Measurements from ENCODE around the gene DRC7.

Gene DRC7

GRCh38 chr16:57693550-57693949 lies 1.1 kb upstream of the DRC7 start:
- no peak overlapping the region for H3K27ac ChIP-seq (ENCODE audit: low read depth in 2 of 2, low read length in 2 of 2)
- H3K9me3 ChIP-seq (ENCODE audit: control insufficient read depth in 2 of 2, low read length in 2 of 2): no peaks in the 10 kb centered on the region
- H3K4me1 ChIP-seq (ENCODE audit: control insufficient read depth in 2 of 2, insufficient read depth in 2 of 2, low read length in 2 of 2): no peaks in the 10 kb centered on the region
- no peaks in the 10 kb centered on the region for H3K36me3 ChIP-seq (ENCODE audit: control insufficient read depth in 2 of 2, insufficient read depth in 2 of 2, low read length in 2 of 2)
- no peak overlapping the region for H3K4me3 ChIP-seq (ENCODE audit: low read length in 2 of 2)
- H3K9ac ChIP-seq (ENCODE audit: low read depth in 1 of 2, low read length in 2 of 2): no peak overlapping the region
- H3K27me3 ChIP-seq (ENCODE audit: control insufficient read depth in 2 of 2, insufficient read depth in 2 of 2, low read length in 2 of 2): peaks cover 4 to 7% of the 10 kb centered on the region in 2 donors

GRCh38 chr16:57694231-57694724 lies 328 bp upstream of the DRC7 start:
- Histone ChIP-seq H3K27me3 (ENCODE audit: control insufficient read depth in 2 of 2, insufficient read depth in 2 of 2, low read length in 2 of 2) (peaks cover 4 to 7% of the 10 kb centered on the region in 2 donors), H3K36me3 (ENCODE audit: control insufficient read depth in 2 of 2, insufficient read depth in 2 of 2, low read length in 2 of 2) (no peaks in the 10 kb centered on the region), H3K4me1 (ENCODE audit: control insufficient read depth in 2 of 2, insufficient read depth in 2 of 2, low read length in 2 of 2) (no peaks in the 10 kb centered on the region), H3K9ac (ENCODE audit: low read depth in 1 of 2, low read length in 2 of 2) (no peak overlapping the region), H3K4me3 (ENCODE audit: low read length in 2 of 2) (no peak overlapping the region), H3K27ac (ENCODE audit: low read depth in 2 of 2, low read length in 2 of 2) (no peak overlapping the region), H3K9me3 (ENCODE audit: control insufficient read depth in 2 of 2, low read length in 2 of 2) (no peaks in the 10 kb centered on the region)

- Histone ChIP-seq H3K9ac (ENCODE audit: low read depth in 1 of 2, low read length in 2 of 2) (no peak overlapping the region), H3K27ac (ENCODE audit: low read depth in 2 of 2, low read length in 2 of 2) (no peak overlapping the region), H3K4me3 (ENCODE audit: low read length in 2 of 2) (no peak overlapping the region), H3K36me3 (ENCODE audit: control insufficient read depth in 2 of 2, insufficient read depth in 2 of 2, low read length in 2 of 2) (no peaks in the 10 kb centered on the region), H3K4me1 (ENCODE audit: control insufficient read depth in 2 of 2, insufficient read depth in 2 of 2, low read length in 2 of 2) (no peaks in the 10 kb centered on the region), H3K9me3 (ENCODE audit: control insufficient read depth in 2 of 2, low read length in 2 of 2) (no peaks in the 10 kb centered on the region), H3K27me3 (ENCODE audit: control insufficient read depth in 2 of 2, insufficient read depth in 2 of 2, low read length in 2 of 2) (peaks cover 4 to 7% of the 10 kb centered on the region in 2 donors)
These were observed 1.1 kb downstream of the DRC7 start for GRCh38 chr16:57695680-57696069.

GRCh38 chr16:57696240-57696639 lies 1.6 kb downstream of the DRC7 start:
- H3K27ac ChIP-seq (ENCODE audit: low read depth in 2 of 2, low read length in 2 of 2): no peak overlapping the region

GRCh38 chr16:57697896-57698537 lies 3.4 kb downstream of the DRC7 start:
- Histone ChIP-seq H3K36me3 (ENCODE audit: control insufficient read depth in 2 of 2, insufficient read depth in 2 of 2, low read length in 2 of 2) (no peaks in the 10 kb centered on the region), H3K4me1 (ENCODE audit: control insufficient read depth in 2 of 2, insufficient read depth in 2 of 2, low read length in 2 of 2) (no peaks in the 10 kb centered on the region), H3K4me3 (ENCODE audit: low read length in 2 of 2) (no peak overlapping the region), H3K9me3 (ENCODE audit: control insufficient read depth in 2 of 2, low read length in 2 of 2) (no peaks in the 10 kb centered on the region), H3K27me3 (ENCODE audit: control insufficient read depth in 2 of 2, insufficient read depth in 2 of 2, low read length in 2 of 2) (no peaks in the 10 kb centered on the region), H3K9ac (ENCODE audit: low read depth in 1 of 2, low read length in 2 of 2) (no peak overlapping the region), H3K27ac (ENCODE audit: low read depth in 2 of 2, low read length in 2 of 2) (no peak overlapping the region)

More at GRCh38 chr16:57696240-57696639, 1.6 kb downstream of the DRC7 start:
- no peaks in the 10 kb centered on the region for H3K36me3 ChIP-seq (ENCODE audit: control insufficient read depth in 2 of 2, insufficient read depth in 2 of 2, low read length in 2 of 2)
- H3K9me3 ChIP-seq (ENCODE audit: control insufficient read depth in 2 of 2, low read length in 2 of 2): no peaks in the 10 kb centered on the region
- no peaks in the 10 kb centered on the region for H3K4me1 ChIP-seq (ENCODE audit: control insufficient read depth in 2 of 2, insufficient read depth in 2 of 2, low read length in 2 of 2)
- H3K27me3 ChIP-seq (ENCODE audit: control insufficient read depth in 2 of 2, insufficient read depth in 2 of 2, low read length in 2 of 2): peaks cover 4 to 7% of the 10 kb centered on the region in 2 donors
- H3K9ac ChIP-seq (ENCODE audit: low read depth in 1 of 2, low read length in 2 of 2): no peak overlapping the region
- H3K4me3 ChIP-seq (ENCODE audit: low read length in 2 of 2): no peak overlapping the region

- no peak overlapping the region for H3K27ac ChIP-seq (ENCODE audit: low read depth in 2 of 2, low read length in 2 of 2)
- no peaks in the 10 kb centered on the region for H3K27me3 ChIP-seq (ENCODE audit: control insufficient read depth in 2 of 2, insufficient read depth in 2 of 2, low read length in 2 of 2)
- no peak overlapping the region for H3K4me3 ChIP-seq (ENCODE audit: low read length in 2 of 2)
- no peaks in the 10 kb centered on the region for H3K36me3 ChIP-seq (ENCODE audit: control insufficient read depth in 2 of 2, insufficient read depth in 2 of 2, low read length in 2 of 2)
- H3K9me3 ChIP-seq (ENCODE audit: control insufficient read depth in 2 of 2, low read length in 2 of 2): no peaks in the 10 kb centered on the region
- H3K4me1 ChIP-seq (ENCODE audit: control insufficient read depth in 2 of 2, insufficient read depth in 2 of 2, low read length in 2 of 2): no peaks in the 10 kb centered on the region
- no peak overlapping the region for H3K9ac ChIP-seq (ENCODE audit: low read depth in 1 of 2, low read length in 2 of 2)
These were observed 4.3 kb downstream of the DRC7 start for GRCh38 chr16:57698812-57699405.

GRCh38 chr16:57699481-57699880 lies 4.9 kb downstream of the DRC7 start:
- Histone ChIP-seq H3K27me3 (ENCODE audit: control insufficient read depth in 2 of 2, insufficient read depth in 2 of 2, low read length in 2 of 2) (no peaks in the 10 kb centered on the region), H3K9me3 (ENCODE audit: control insufficient read depth in 2 of 2, low read length in 2 of 2) (no peaks in the 10 kb centered on the region), H3K9ac (ENCODE audit: low read depth in 1 of 2, low read length in 2 of 2) (no peak overlapping the region), H3K4me1 (ENCODE audit: control insufficient read depth in 2 of 2, insufficient read depth in 2 of 2, low read length in 2 of 2) (no peaks in the 10 kb centered on the region), H3K36me3 (ENCODE audit: control insufficient read depth in 2 of 2, insufficient read depth in 2 of 2, low read length in 2 of 2) (no peaks in the 10 kb centered on the region), H3K4me3 (ENCODE audit: low read length in 2 of 2) (no peak overlapping the region), H3K27ac (ENCODE audit: low read depth in 2 of 2, low read length in 2 of 2) (no peak overlapping the region)

GRCh38 chr16:57699899-57700298 lies 5.3 kb downstream of the DRC7 start:
- no peaks in the 10 kb centered on the region for H3K27me3 ChIP-seq (ENCODE audit: control insufficient read depth in 2 of 2, insufficient read depth in 2 of 2, low read length in 2 of 2)
- no peaks in the 10 kb centered on the region for H3K9me3 ChIP-seq (ENCODE audit: control insufficient read depth in 2 of 2, low read length in 2 of 2)
- H3K4me3 ChIP-seq (ENCODE audit: low read length in 2 of 2): no peak overlapping the region
- H3K4me1 ChIP-seq (ENCODE audit: control insufficient read depth in 2 of 2, insufficient read depth in 2 of 2, low read length in 2 of 2): no peaks in the 10 kb centered on the region
- H3K36me3 ChIP-seq (ENCODE audit: control insufficient read depth in 2 of 2, insufficient read depth in 2 of 2, low read length in 2 of 2): no peaks in the 10 kb centered on the region
- H3K9ac ChIP-seq (ENCODE audit: low read depth in 1 of 2, low read length in 2 of 2): no peak overlapping the region
- no peak overlapping the region for H3K27ac ChIP-seq (ENCODE audit: low read depth in 2 of 2, low read length in 2 of 2)

- Histone ChIP-seq H3K4me3 (ENCODE audit: low read length in 2 of 2) (no peak overlapping the region), H3K4me1 (ENCODE audit: control insufficient read depth in 2 of 2, insufficient read depth in 2 of 2, low read length in 2 of 2) (no peaks in the 10 kb centered on the region), H3K27ac (ENCODE audit: low read depth in 2 of 2, low read length in 2 of 2) (no peak overlapping the region), H3K36me3 (ENCODE audit: control insufficient read depth in 2 of 2, insufficient read depth in 2 of 2, low read length in 2 of 2) (no peaks in the 10 kb centered on the region), H3K27me3 (ENCODE audit: control insufficient read depth in 2 of 2, insufficient read depth in 2 of 2, low read length in 2 of 2) (no peaks in the 10 kb centered on the region), H3K9me3 (ENCODE audit: control insufficient read depth in 2 of 2, low read length in 2 of 2) (no peaks in the 10 kb centered on the region), H3K9ac (ENCODE audit: low read depth in 1 of 2, low read length in 2 of 2) (no peak overlapping the region)
These were observed 6.4 kb downstream of the DRC7 start for GRCh38 chr16:57700781-57701551.

GRCh38 chr16:57701759-57702371 lies 7.3 kb downstream of the DRC7 start:
- Histone ChIP-seq H3K4me3 (ENCODE audit: low read length in 2 of 2) (no peak overlapping the region), H3K4me1 (ENCODE audit: control insufficient read depth in 2 of 2, insufficient read depth in 2 of 2, low read length in 2 of 2) (no peaks in the 10 kb centered on the region), H3K9me3 (ENCODE audit: control insufficient read depth in 2 of 2, low read length in 2 of 2) (no peaks in the 10 kb centered on the region), H3K27me3 (ENCODE audit: control insufficient read depth in 2 of 2, insufficient read depth in 2 of 2, low read length in 2 of 2) (no peaks in the 10 kb centered on the region), H3K27ac (ENCODE audit: low read depth in 2 of 2, low read length in 2 of 2) (no peak overlapping the region), H3K9ac (ENCODE audit: low read depth in 1 of 2, low read length in 2 of 2) (no peak overlapping the region), H3K36me3 (ENCODE audit: control insufficient read depth in 2 of 2, insufficient read depth in 2 of 2, low read length in 2 of 2) (no peaks in the 10 kb centered on the region)
